Fibroblast of lung (primary cell): ENCODE measurements around the gene TMEM151B. TPM values are rescaled to one million over a fixed set of nuclear protein-coding genes. Genes with fewer than 3 reads are reported as not detected.

Experiments
- DNase-seq, 2 donors: peaks; one replicate each; pipeline versions ENCODE4 v3.0.0 to v3.0.0-alpha.2; 2010; ENCODE audit warnings: low read depth in 2 of 2
- H2AFZ ChIP-seq: 2 replicates; pipeline ENCODE4 v1.5.1; 2012; ENCODE audit warnings: low read length, control low read depth, inconsistent platforms
- H3K27ac ChIP-seq: 2 replicates; pipeline ENCODE4 v1.5.1; 2011; ENCODE audit warnings: low read length, control low read depth; ENCODE audit not compliant: insufficient read depth
- H3K27me3 ChIP-seq: 2 replicates; pipeline ENCODE4 v1.5.1; 2011; ENCODE audit warnings: mild to moderate bottlenecking, low read length; ENCODE audit not compliant: control insufficient read depth, insufficient read depth
- H3K36me3 ChIP-seq: 2 replicates; pipeline ENCODE4 v1.5.1; 2011; ENCODE audit warnings: low read length; ENCODE audit not compliant: control insufficient read depth, insufficient read depth
- H3K4me1 ChIP-seq: 2 replicates; pipeline ENCODE4 v1.5.1; 2011; ENCODE audit warnings: low read length; ENCODE audit not compliant: control insufficient read depth, insufficient read depth; ENCODE audit errors: extremely low read depth
- H3K4me2 ChIP-seq: 2 replicates; pipeline ENCODE4 v1.5.1; 2011; ENCODE audit warnings: low read length, control low read depth; ENCODE audit not compliant: insufficient read depth; ENCODE audit errors: extremely low read depth
- H3K4me3 ChIP-seq, 4 experiments: fragments of 200-600 bp in 1 of 4; sonication (generic) in 1 of 4; replicated peaks in 1 of 4; 2 replicates each; pipeline ENCODE4 v1.5.1; 2011 to 2016; ENCODE audit warnings: low read length in 4 of 4, low read depth in 3 of 4, mild to moderate bottlenecking in 3 of 4, control low read depth in 2 of 4, inconsistent platforms in 1 of 4, mixed read lengths in 1 of 4; ENCODE audit not compliant: insufficient read depth in 1 of 4; ENCODE audit errors: control extremely low read depth in 1 of 4
- H3K79me2 ChIP-seq: 2 replicates; pipeline ENCODE4 v1.5.1; 2012; ENCODE audit warnings: mild to moderate bottlenecking, low read length, inconsistent platforms; ENCODE audit not compliant: control insufficient read depth, insufficient read depth
- H3K9ac ChIP-seq: 2 replicates; pipeline ENCODE4 v1.5.1; 2011; ENCODE audit warnings: mild to moderate bottlenecking, low read length, control low read depth; ENCODE audit not compliant: insufficient read depth
- H3K9me3 ChIP-seq: 2 replicates; pipeline ENCODE4 v1.5.1; 2012; ENCODE audit warnings: low read depth, low read length; ENCODE audit not compliant: control insufficient read depth, insufficient read depth
- H4K20me1 ChIP-seq: 2 replicates; pipeline ENCODE4 v1.5.1; 2011; ENCODE audit warnings: low read length; ENCODE audit not compliant: control insufficient read depth, insufficient read depth; ENCODE audit errors: extremely low read depth
- EZH2 ChIP-seq: IDR thresholded peaks from 2 replicates; pipeline ENCODE4 v1.5.1; 2012; ENCODE audit warnings: low read length, control low read depth, mild to moderate bottlenecking; ENCODE audit errors: missing control alignments
- polyA plus RNA-seq, 2 donors: library from polyadenylated mRNA; depleted of rRNA in 1 of 2; stranded (reverse) in 1 of 2; unstranded in 1 of 2; fragments of >200 nt; gene quantifications; 2 replicates each; pipeline ENCODE4 v1.2.1, GENCODE V29; 2011 to 2012; ENCODE audit warnings: missing spikeins in 1 of 2
- total RNA-seq: library from RNA; depleted of rRNA; stranded (reverse); fragments of >200 nt; gene quantifications from 2 replicates; pipeline ENCODE4 v1.2.1, GENCODE V29; 2014
- TF ChIP-seq, protein P1 (sequence below), 2 donors: IDR thresholded peaks in 1 of 2; conservative IDR thresholded peaks in 1 of 2; 1 replicate in 1 of 2; 2 replicates in 1 of 2; pipeline ENCODE4 v1.5.1; 2011 to 2012; ENCODE audit warnings: low read length in 2 of 2, control low read depth in 1 of 2, inconsistent platforms in 1 of 2, low read depth in 1 of 2, mild to moderate bottlenecking in 1 of 2

Gene TMEM151B
- total and polyA plus RNA-seq, 2 donors (not counting 1 experiment from before 2014, with no cell fraction given) = under 0.01 TPM; not detected in 1

DNA sequence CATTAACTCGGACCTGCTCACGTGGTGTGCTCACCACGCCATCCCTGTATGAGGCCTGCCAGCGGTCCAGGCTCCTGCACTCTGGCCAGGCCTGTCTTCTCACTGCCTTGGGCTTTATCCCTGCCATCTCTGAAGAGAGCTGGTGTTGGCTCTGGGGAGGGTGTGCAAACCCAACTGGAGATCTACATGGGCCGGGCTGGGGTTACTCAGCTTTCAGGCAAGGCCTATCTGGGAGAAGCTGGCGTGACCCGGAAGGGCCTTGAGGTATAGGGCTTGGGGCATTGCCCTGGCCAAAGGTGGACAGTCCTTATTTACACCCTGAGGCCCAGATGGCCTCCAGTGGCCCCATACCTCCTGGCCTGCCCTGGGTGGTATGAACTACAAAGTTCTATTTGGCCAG, 41.8 kb upstream of the TMEM151B start:
- no peak overlapping the region for H3K4me2 ChIP-seq
- no peak for DNase-seq
- no peaks in the 10 kb centered on the region for H3K27me3 ChIP-seq
- no peak overlapping the region for H2AFZ ChIP-seq
- peaks cover 6% of the 10 kb centered on the region for H3K36me3 ChIP-seq
- no peak overlapping the region for H3K27ac ChIP-seq
- TF ChIP-seq, protein P1, sequence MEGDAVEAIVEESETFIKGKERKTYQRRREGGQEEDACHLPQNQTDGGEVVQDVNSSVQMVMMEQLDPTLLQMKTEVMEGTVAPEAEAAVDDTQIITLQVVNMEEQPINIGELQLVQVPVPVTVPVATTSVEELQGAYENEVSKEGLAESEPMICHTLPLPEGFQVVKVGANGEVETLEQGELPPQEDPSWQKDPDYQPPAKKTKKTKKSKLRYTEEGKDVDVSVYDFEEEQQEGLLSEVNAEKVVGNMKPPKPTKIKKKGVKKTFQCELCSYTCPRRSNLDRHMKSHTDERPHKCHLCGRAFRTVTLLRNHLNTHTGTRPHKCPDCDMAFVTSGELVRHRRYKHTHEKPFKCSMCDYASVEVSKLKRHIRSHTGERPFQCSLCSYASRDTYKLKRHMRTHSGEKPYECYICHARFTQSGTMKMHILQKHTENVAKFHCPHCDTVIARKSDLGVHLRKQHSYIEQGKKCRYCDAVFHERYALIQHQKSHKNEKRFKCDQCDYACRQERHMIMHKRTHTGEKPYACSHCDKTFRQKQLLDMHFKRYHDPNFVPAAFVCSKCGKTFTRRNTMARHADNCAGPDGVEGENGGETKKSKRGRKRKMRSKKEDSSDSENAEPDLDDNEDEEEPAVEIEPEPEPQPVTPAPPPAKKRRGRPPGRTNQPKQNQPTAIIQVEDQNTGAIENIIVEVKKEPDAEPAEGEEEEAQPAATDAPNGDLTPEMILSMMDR (conservative IDR thresholded peaks at IDR 0.05 in 1 of 2, IDR thresholded peaks at IDR 0.05 in 1 of 2; ENCODE audit: low read depth in 1 of 2, low read length in 2 of 2) = no peak
- TF ChIP-seq EZH2 = no peak
- peaks cover 12% of the 10 kb centered on the region for H3K4me1 ChIP-seq
- no peaks in the 10 kb centered on the region for H3K9me3 ChIP-seq
- H3K4me3 ChIP-seq = no peak overlapping the region
- H3K9ac ChIP-seq = no peak overlapping the region
- H3K79me2 ChIP-seq = peaks cover 4% of the 10 kb centered on the region
- H4K20me1 ChIP-seq = no peaks in the 10 kb centered on the region

DNA sequence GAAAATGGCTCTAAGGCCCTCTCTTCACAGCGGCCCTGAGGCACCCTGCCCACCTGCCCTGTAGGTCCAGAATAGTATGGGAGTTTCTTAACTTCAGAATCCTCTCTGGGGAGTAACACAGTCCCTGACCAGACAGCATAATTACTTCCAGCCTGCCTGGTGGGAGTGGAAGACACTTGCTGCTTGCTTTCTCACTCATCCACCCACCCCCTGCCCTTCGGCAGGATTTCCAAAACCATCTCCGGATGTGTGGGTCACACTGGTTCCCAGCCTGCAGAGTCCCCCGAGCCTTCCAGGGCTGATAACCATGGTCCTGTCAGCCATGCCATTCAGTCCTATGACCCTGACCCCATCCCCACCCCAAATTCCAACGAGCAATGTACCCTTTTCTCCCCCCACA, 41.4 kb upstream of the TMEM151B start:
- Histone ChIP-seq H3K9me3 (no peaks in the 10 kb centered on the region), H3K27ac (no peak overlapping the region), H3K36me3 (peaks cover 6% of the 10 kb centered on the region), H3K79me2 (peaks cover 4% of the 10 kb centered on the region), H3K4me1 (peaks cover 14% of the 10 kb centered on the region), H3K27me3 (no peaks in the 10 kb centered on the region), H2AFZ (no peak overlapping the region), H3K4me2 (no peak overlapping the region), H4K20me1 (no peaks in the 10 kb centered on the region), H3K4me3 (no peak overlapping the region), H3K9ac (no peak overlapping the region)
- no peak for DNase-seq
- TF ChIP-seq EZH2 = no peak
- TF ChIP-seq, protein P1 (conservative IDR thresholded peaks at IDR 0.05 in 1 of 2, IDR thresholded peaks at IDR 0.05 in 1 of 2; ENCODE audit: low read depth in 1 of 2, low read length in 2 of 2) = no peak

DNA sequence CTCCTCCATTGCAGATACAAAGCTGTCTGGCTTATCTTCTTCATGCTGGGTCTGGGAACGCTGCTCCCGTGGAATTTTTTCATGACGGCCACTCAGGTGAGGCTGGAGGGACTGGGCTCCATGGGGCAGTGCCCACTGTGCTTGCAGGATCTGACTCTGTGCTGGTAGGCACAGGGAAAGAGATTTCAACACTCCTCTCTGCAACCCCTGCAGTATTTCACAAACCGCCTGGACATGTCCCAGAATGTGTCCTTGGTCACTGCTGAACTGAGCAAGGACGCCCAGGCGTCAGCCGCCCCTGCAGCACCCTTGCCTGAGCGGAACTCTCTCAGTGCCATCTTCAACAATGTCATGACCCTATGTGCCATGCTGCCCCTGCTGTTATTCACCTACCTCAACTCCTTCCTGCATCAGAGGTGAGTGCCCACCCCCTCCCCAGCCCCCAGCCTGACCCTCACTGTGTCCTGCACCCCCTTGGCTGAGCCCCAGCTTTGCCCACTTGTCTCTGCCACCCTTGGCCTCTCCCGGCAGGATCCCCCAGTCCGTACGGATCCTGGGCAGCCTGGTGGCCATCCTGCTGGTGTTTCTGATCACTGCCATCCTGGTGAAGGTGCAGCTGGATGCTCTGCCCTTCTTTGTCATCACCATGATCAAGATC, 40.7 kb upstream of the TMEM151B start:
- no peak overlapping the region for H2AFZ ChIP-seq
- peaks cover 6% of the 10 kb centered on the region for H3K36me3 ChIP-seq
- H3K9me3 ChIP-seq = no peaks in the 10 kb centered on the region
- no peak overlapping the region for H3K27ac ChIP-seq
- no peak overlapping the region for H3K4me3 ChIP-seq
- no peaks in the 10 kb centered on the region for H4K20me1 ChIP-seq
- TF ChIP-seq, protein P1 (conservative IDR thresholded peaks at IDR 0.05 in 1 of 2, IDR thresholded peaks at IDR 0.05 in 1 of 2; ENCODE audit: low read depth in 1 of 2, low read length in 2 of 2) = no peak
- TF ChIP-seq EZH2 = no peak
- peaks cover 13% of the 10 kb centered on the region for H3K4me1 ChIP-seq
- DNase-seq = no peak
- no peaks in the 10 kb centered on the region for H3K27me3 ChIP-seq
- no peak overlapping the region for H3K4me2 ChIP-seq
- peaks cover 4% of the 10 kb centered on the region for H3K79me2 ChIP-seq
- no peak overlapping the region for H3K9ac ChIP-seq
